ENCODE measurements around the gene GSG1L. TPM values are rescaled to one million over a fixed set of nuclear protein-coding genes. Genes with fewer than 3 reads are reported as not detected.

Gene GSG1L
- total and polyA plus RNA-seq, 4 donors: not detected

GRCh38 chr16:27925612-27926011 is 137.9 kb downstream of the GSG1L start:
- no peak overlapping the region for H3K27ac ChIP-seq (ENCODE audit: low read depth in 1 of 2, low read length in 2 of 2)
- WGBS: 72% methylated on average over 9 of the region's 9 CpGs
- no peaks in the 10 kb centered on the region for H3K27me3 ChIP-seq (ENCODE audit: control insufficient read depth in 4 of 4, insufficient read depth in 4 of 4, low read length in 3 of 4)
- no peaks in the 10 kb centered on the region for H3K4me1 ChIP-seq (ENCODE audit: control insufficient read depth in 4 of 4, insufficient read depth in 4 of 4, low read length in 3 of 4)
- DNase-seq (ENCODE audit: low spot score): no peak
- no peak for TF ChIP-seq ZBTB33 (IDR thresholded peaks at IDR 0.05)
- H3K9ac ChIP-seq (ENCODE audit: low read depth in 1 of 2, low read length in 2 of 2): no peak overlapping the region
- H3K36me3 ChIP-seq (ENCODE audit: control insufficient read depth in 4 of 4, insufficient read depth in 3 of 4, low read depth in 1 of 4, low read length in 3 of 4): no peaks in the 10 kb centered on the region
- no peak overlapping the region for H3K4me3 ChIP-seq (ENCODE audit: low read depth in 1 of 3, low read length in 3 of 3)
- no peaks in the 10 kb centered on the region for H3K9me3 ChIP-seq (ENCODE audit: control insufficient read depth in 4 of 4, low read length in 3 of 4)

- Histone ChIP-seq H3K27me3 (ENCODE audit: control insufficient read depth in 4 of 4, insufficient read depth in 4 of 4, low read length in 3 of 4) (no peaks in the 10 kb centered on the region), H3K4me1 (ENCODE audit: control insufficient read depth in 4 of 4, insufficient read depth in 4 of 4, low read length in 3 of 4) (no peaks in the 10 kb centered on the region), H3K4me3 (ENCODE audit: low read depth in 1 of 3, low read length in 3 of 3) (no peak overlapping the region), H3K9ac (ENCODE audit: low read depth in 1 of 2, low read length in 2 of 2) (no peak overlapping the region), H3K9me3 (ENCODE audit: control insufficient read depth in 4 of 4, low read length in 3 of 4) (no peaks in the 10 kb centered on the region), H3K36me3 (ENCODE audit: control insufficient read depth in 4 of 4, insufficient read depth in 3 of 4, low read depth in 1 of 4, low read length in 3 of 4) (no peaks in the 10 kb centered on the region), H3K27ac (ENCODE audit: low read depth in 1 of 2, low read length in 2 of 2) (no peak overlapping the region)
- TF ChIP-seq GABPA (IDR thresholded peaks at IDR 0.05 in 1 of 2, conservative IDR thresholded peaks at IDR 0.05 in 1 of 2): no peak
- no peak for TF ChIP-seq ZBTB33 (IDR thresholded peaks at IDR 0.05)
- TF ChIP-seq HNF4G (IDR thresholded peaks at IDR 0.05): no peak
- no peak for TF ChIP-seq NR2F2 (IDR thresholded peaks at IDR 0.05)
- TF ChIP-seq TAF1 (conservative IDR thresholded peaks at IDR 0.05): no peak
- no peak for TF ChIP-seq RXRA (IDR thresholded peaks at IDR 0.05)
- TF ChIP-seq ATF3 (IDR thresholded peaks at IDR 0.05): no peak
- no peak for TF ChIP-seq RAD21 (IDR thresholded peaks at IDR 0.05)
- TF ChIP-seq SP1 (IDR thresholded peaks at IDR 0.05): no peak
- TF ChIP-seq HNF4A (conservative IDR thresholded peaks at IDR 0.05): no peak
- no peak for TF ChIP-seq YY1 (IDR thresholded peaks at IDR 0.05)
- no peak for DNase-seq (ENCODE audit: low spot score)
- 61% methylated on average over 4 of the region's 4 CpGs for WGBS
These were observed 138.9 kb downstream of the GSG1L start for GRCh38 chr16:27924411-27925118.

- Histone ChIP-seq H3K4me1 (ENCODE audit: control insufficient read depth in 4 of 4, insufficient read depth in 4 of 4, low read length in 3 of 4) (no peaks in the 10 kb centered on the region), H3K9ac (ENCODE audit: low read depth in 1 of 2, low read length in 2 of 2) (no peak overlapping the region), H3K36me3 (ENCODE audit: control insufficient read depth in 4 of 4, insufficient read depth in 3 of 4, low read depth in 1 of 4, low read length in 3 of 4) (no peaks in the 10 kb centered on the region), H3K27ac (ENCODE audit: low read depth in 1 of 2, low read length in 2 of 2) (no peak overlapping the region), H3K27me3 (ENCODE audit: control insufficient read depth in 4 of 4, insufficient read depth in 4 of 4, low read length in 3 of 4) (peaks cover 0 to 5% (median 0%) of the 10 kb centered on the region in 4 donors), H3K9me3 (ENCODE audit: control insufficient read depth in 4 of 4, low read length in 3 of 4) (no peaks in the 10 kb centered on the region), H3K4me3 (ENCODE audit: low read depth in 1 of 3, low read length in 3 of 3) (no peak overlapping the region)
- WGBS: 83% methylated on average over 1 of the region's 1 CpG
- no peak for DNase-seq (ENCODE audit: low spot score)
- TF ChIP-seq FOXA1 (IDR thresholded peaks at IDR 0.05): no peak
- TF ChIP-seq GABPA (IDR thresholded peaks at IDR 0.05 in 1 of 2, conservative IDR thresholded peaks at IDR 0.05 in 1 of 2): no peak
- no peak for TF ChIP-seq FOXA2 (IDR thresholded peaks at IDR 0.05)
- TF ChIP-seq ATF3 (IDR thresholded peaks at IDR 0.05): no peak
- TF ChIP-seq HNF4A (conservative IDR thresholded peaks at IDR 0.05): no peak
- TF ChIP-seq EGR1 (IDR thresholded peaks at IDR 0.05; ENCODE audit: low read depth in 2 of 2): no peak
- no peak for TF ChIP-seq ZBTB33 (IDR thresholded peaks at IDR 0.05)
- no peak for TF ChIP-seq REST (IDR thresholded peaks at IDR 0.05)
- no peak for TF ChIP-seq RXRA (IDR thresholded peaks at IDR 0.05)
- TF ChIP-seq MAX (IDR thresholded peaks at IDR 0.05): no peak
- TF ChIP-seq TAF1 (conservative IDR thresholded peaks at IDR 0.05): no peak
- TF ChIP-seq JUND (IDR thresholded peaks at IDR 0.05): no peak
- no peak for TF ChIP-seq YY1 (IDR thresholded peaks at IDR 0.05)
These were observed 139.8 kb downstream of the GSG1L start for GRCh38 chr16:27923751-27924150.
